PC-9 (cell line): ENCODE data around the gene INPP5B. TPM values are rescaled to one million over a fixed set of nuclear protein-coding genes. Genes with fewer than 3 reads are reported as not detected.
"Not testable (repeated sequence)": the region's sequence is repeated elsewhere in the genome, so short reads cannot be mapped to it uniquely, and the experiment has no call there.

Experiments
- BruUV-seq: library from RNA; stranded (reverse); fragments of 400-500 nt; replicated peaks from 2 replicates; lab custom pipeline; 2021; lab: Mats Ljungman, UMichigan
- CTCF ChIA-PET: fragments of 300-600 bp; sonication (Branson Sonifier 250); formaldehyde crosslinking; loops from one replicate; lab custom pipeline; 2022; ENCODE audit warnings: antibody characterized with exemption; lab: Charles Lee
- POLR2A ChIA-PET: fragments of 300-600 bp; sonication (Branson Sonifier 250); formaldehyde crosslinking; loops from one replicate; lab custom pipeline; 2022; ENCODE audit warnings: antibody characterized with exemption; ENCODE audit not compliant: unreplicated experiment; lab: Charles Lee
- DNase-seq, 2 experiments: peaks; one replicate each; pipeline versions ENCODE4 v3.0.0 to v3.0.0-alpha.2; 2015 to 2022; ENCODE audit warnings: mixed read lengths in 1 of 2
- H2AFZ ChIP-seq: fragments of 200-600 bp; sonication (generic); 2 replicates; pipeline ENCODE4 v1.8.1; 2017; ENCODE audit warnings: antibody characterized with exemption
- H3F3A ChIP-seq: fragments of 200-600 bp; sonication (generic); 2 replicates; pipeline ENCODE4 v1.8.1; 2017; ENCODE audit warnings: antibody characterized with exemption, mild to moderate bottlenecking, low read depth; ENCODE audit not compliant: insufficient read depth
- H3K27ac ChIP-seq: fragments of 200-600 bp; sonication (generic); 2 replicates; pipeline ENCODE4 v1.6.1; 2016; ENCODE audit warnings: mixed run types
- H3K27me3 ChIP-seq: fragments of 200-600 bp; sonication (generic); 2 replicates; pipeline ENCODE4 v1.6.1; 2016; ENCODE audit warnings: low read depth, mixed run types; ENCODE audit not compliant: insufficient read depth
- H3K36me3 ChIP-seq: fragments of 200-600 bp; sonication (generic); 2 replicates; pipeline ENCODE4 v1.6.1; 2016; ENCODE audit warnings: low read depth, mixed run types
- H3K4me1 ChIP-seq: fragments of 200-600 bp; sonication (generic); replicated peaks from 2 replicates; pipeline ENCODE4 v1.6.1; 2016; ENCODE audit warnings: mixed run types; ENCODE audit not compliant: insufficient read depth
- H3K4me2 ChIP-seq: fragments of 200-600 bp; sonication (generic); 2 replicates; pipeline ENCODE4 v1.6.1; 2017; ENCODE audit warnings: mixed run types
- H3K4me3 ChIP-seq: fragments of 200-600 bp; sonication (generic); 2 replicates; pipeline ENCODE4 v1.6.1; 2016; ENCODE audit warnings: mixed run types
- H3K79me2 ChIP-seq: fragments of 200-600 bp; sonication (generic); 2 replicates; pipeline ENCODE4 v1.6.1; 2017; ENCODE audit warnings: low read depth, mixed run types
- H3K9me2 ChIP-seq: fragments of 200-600 bp; sonication (generic); 2 replicates; pipeline ENCODE4 v1.8.1; 2017; ENCODE audit warnings: mild to moderate bottlenecking; ENCODE audit not compliant: insufficient read depth
- H3K9me3 ChIP-seq: fragments of 200-600 bp; sonication (generic); 2 replicates; pipeline ENCODE4 v1.8.1; 2016; ENCODE audit warnings: low read depth; ENCODE audit not compliant: insufficient read depth
- H4K20me1 ChIP-seq: fragments of 200-600 bp; sonication (generic); 2 replicates; pipeline ENCODE4 v1.8.1; 2017; ENCODE audit not compliant: insufficient read depth
- CTCF ChIP-seq: fragments of 200-600 bp; sonication (generic); conservative IDR thresholded peaks from 2 replicates; pipeline ENCODE4 v1.6.1; 2017; ENCODE audit warnings: mixed run types, antibody characterized with exemption, mild to moderate bottlenecking, moderate library complexity
- EZH2 ChIP-seq: fragments of 200-600 bp; sonication (generic); IDR thresholded peaks from 2 replicates; pipeline ENCODE4 v1.8.0; 2017; ENCODE audit warnings: antibody characterized with exemption, low read depth
- intact Hi-C: fragments of 100-400 bp; cut with micrococcal nuclease; formaldehyde crosslinking; loops from one replicate; pipeline ENCODE4 v1.10.0; 2022; ENCODE audit not compliant: unreplicated experiment
- total RNA-seq: library from RNA; stranded (reverse); gene quantifications from 2 replicates; pipeline ENCODE4 v1.2.3, GENCODE V29; 2021

INPP5B gene
- total RNA-seq, 1 experiment from 2014 or later, result 28.1 TPM

- no peaks in the 10 kb centered on the region; the same call in 1 of the 2 replicates for H3F3A ChIP-seq
- H4K20me1 ChIP-seq, result no peaks in the 10 kb centered on the region
- BruUV-seq, result no TSS peak
- ChIA-PET POLR2A (no interaction called here), CTCF (no interaction called here)
- no peaks in the 10 kb centered on the region for H3K9me2 ChIP-seq
- H3K27me3 ChIP-seq, result no peaks in the 10 kb centered on the region
- H3K27ac ChIP-seq, result no peak overlapping the region
- no peaks in the 10 kb centered on the region for H3K79me2 ChIP-seq
- intact Hi-C loops, result no loop called here
- no peak overlapping the region for H2AFZ ChIP-seq
- no peak overlapping the region for H3K4me3 ChIP-seq
- DNase-seq, result no peak
- H3K4me2 ChIP-seq, result no peak overlapping the region
- no peaks in the 10 kb centered on the region for H3K9me3 ChIP-seq
- peaks cover 31% of the 10 kb centered on the region for H3K36me3 ChIP-seq
- TF ChIP-seq CTCF (no peak), EZH2 (no peak)
- no peaks in the 10 kb centered on the region for H3K4me1 ChIP-seq
Measured at GRCh38 chr1:37965301-37965700, 18.4 kb upstream of the INPP5B start.

- H3K9me3 ChIP-seq, H3K27me3 ChIP-seq, H3K4me2 ChIP-seq, H3K27ac ChIP-seq, H3K79me2 ChIP-seq, CTCF ChIA-PET, intact Hi-C loops, DNase-seq, BruUV-seq, H3K4me1 ChIP-seq, H4K20me1 ChIP-seq, H2AFZ ChIP-seq, H3K9me2 ChIP-seq, H3K4me3 ChIP-seq, H3F3A ChIP-seq: not testable (repeated sequence)
- H3K36me3 ChIP-seq, result peaks cover 28% of the 10 kb centered on the region
- POLR2A ChIA-PET, result interaction anchor here (0.7 kb wide), 1 partner anchor 11 kb away, joined by 12 read pairs; no protein-coding TSS in a partner anchor
Measured at GRCh38 chr1:37964106-37964505, 17.3 kb upstream of the INPP5B start.

GRCh38 chr1:37958690-37959089 is 11.8 kb upstream of the INPP5B start:
- no peaks in the 10 kb centered on the region for H3K27me3 ChIP-seq
- CTCF ChIA-PET, result interaction anchor here (0.7 kb wide), 1 partner anchor 1366 kb away, joined by 11 read pairs; no protein-coding TSS in a partner anchor
- intact Hi-C loops, result no loop called here
- H3K9me2 ChIP-seq, result no peaks in the 10 kb centered on the region
- no peak overlapping the region for H2AFZ ChIP-seq
- no peaks in the 10 kb centered on the region for H3K9me3 ChIP-seq
- no peaks in the 10 kb centered on the region for H4K20me1 ChIP-seq
- no peaks in the 10 kb centered on the region for H3K79me2 ChIP-seq
- peaks cover 18% of the 10 kb centered on the region; the same call in 1 of the 2 replicates for H3K36me3 ChIP-seq
- no peak for TF ChIP-seq CTCF
- TF ChIP-seq EZH2, result no peak
- no peak overlapping the region for H3K4me3 ChIP-seq
- H3K27ac ChIP-seq, result no peak overlapping the region
- BruUV-seq, result no TSS peak
- H3K4me2 ChIP-seq, result no peak overlapping the region
- POLR2A ChIA-PET, result no interaction called here
- no peaks in the 10 kb centered on the region for H3K4me1 ChIP-seq
- H3F3A ChIP-seq, result no peaks in the 10 kb centered on the region; the same call in 1 of the 2 replicates
- DNase-seq, result no peak

- ChIA-PET CTCF (no interaction called here), POLR2A (no interaction called here)
- Histone ChIP-seq H3K4me1 (no peaks in the 10 kb centered on the region), H3K27ac (no peak overlapping the region), H3K4me3 (no peak overlapping the region), H3K36me3 (peaks cover 13% of the 10 kb centered on the region; the same call in 1 of the 2 replicates), H3K4me2 (no peak overlapping the region), H4K20me1 (no peaks in the 10 kb centered on the region), H2AFZ (no peak overlapping the region), H3K9me2 (no peaks in the 10 kb centered on the region), H3F3A (no peaks in the 10 kb centered on the region; the same call in 1 of the 2 replicates), H3K9me3 (no peaks in the 10 kb centered on the region), H3K27me3 (no peaks in the 10 kb centered on the region), H3K79me2 (no peaks in the 10 kb centered on the region)
- TF ChIP-seq EZH2 (no peak), CTCF (no peak)
- no peak for DNase-seq
- BruUV-seq, result no TSS peak
- intact Hi-C loops, result no loop called here
Measured at GRCh38 chr1:37955685-37956084, 8.8 kb upstream of the INPP5B start.
